ENCODE measurements around the gene SLC35F1.

GRCh38 chr6:117906507-117906957 lies 532 bp upstream of the SLC35F1 start:
- TF ChIP-seq POLR2AphosphoS5 (IDR thresholded peaks at IDR 0.05; ENCODE audit: low read depth, low read length) (no peak), TAF1 (IDR thresholded peaks at IDR 0.05; ENCODE audit: low read depth, low read length) (no peak), POLR2A (IDR thresholded peaks at IDR 0.05; ENCODE audit: low read depth, low read length) (no peak), SPI1 (IDR thresholded peaks at IDR 0.05; ENCODE audit: low read depth, low read length) (no peak), POU2F2 (IDR thresholded peaks at IDR 0.05; ENCODE audit: low read depth, low read length) (no peak)

All from GM12891 (cell line).